ELF-1 (cell line): ENCODE data around the gene DEFB132.

Experiments used
- DNase-seq: peaks from one replicate; pipeline ENCODE4 v3.0.0-alpha.2; 2016; ENCODE audit warnings: low read depth, low spot score

Gene DEFB132

DNA sequence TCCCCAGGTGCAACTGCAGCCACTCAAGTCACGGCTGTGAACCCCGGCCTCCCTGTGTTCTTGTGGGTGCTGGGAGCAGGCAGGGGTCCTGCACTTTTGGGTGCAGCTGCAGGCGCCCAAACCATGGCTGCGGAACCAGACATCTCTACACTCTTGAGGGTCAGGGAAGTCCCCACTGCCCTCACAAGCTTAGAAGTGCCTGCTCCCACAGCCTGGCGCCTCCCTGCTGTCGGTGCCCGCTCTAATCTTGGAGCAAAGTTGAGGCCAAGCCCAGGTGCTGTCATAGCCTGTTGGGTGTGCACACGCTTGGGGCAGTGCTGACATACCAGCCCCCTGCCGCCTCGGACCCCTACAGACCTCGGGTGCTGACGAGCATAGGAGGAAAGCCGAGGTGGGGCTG, 6.2 kb downstream of the DEFB132 start:
- no peak for DNase-seq

GRCh38 chr20:266596-267562, 9.4 kb downstream of the DEFB132 start:
- DNase-seq = peak; percentile 97

DNA sequence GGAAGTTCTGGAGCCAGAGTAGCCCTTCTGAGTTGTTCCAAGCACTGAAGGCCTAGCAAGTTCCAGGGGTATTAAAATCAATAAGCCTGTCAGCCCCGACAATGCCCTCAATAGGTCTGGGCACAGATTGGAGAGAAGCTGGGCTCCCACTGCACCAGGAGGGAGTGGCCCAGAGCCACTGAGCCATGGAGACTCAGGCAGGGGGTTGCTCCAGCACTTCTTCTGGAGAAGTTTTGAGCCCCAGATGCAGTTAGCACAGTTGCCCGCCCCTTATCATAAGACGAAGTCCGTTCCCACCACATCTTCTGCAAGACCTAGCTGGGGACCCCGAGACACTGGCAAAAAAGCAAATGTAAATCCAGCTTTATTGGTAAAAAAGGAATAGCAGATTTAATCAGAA, 13.0 kb downstream of the DEFB132 start:
- no peak for DNase-seq

- no peak for DNase-seq
Observed at GRCh38 chr20:271069-271468, 13.5 kb downstream of the DEFB132 start.

DNA sequence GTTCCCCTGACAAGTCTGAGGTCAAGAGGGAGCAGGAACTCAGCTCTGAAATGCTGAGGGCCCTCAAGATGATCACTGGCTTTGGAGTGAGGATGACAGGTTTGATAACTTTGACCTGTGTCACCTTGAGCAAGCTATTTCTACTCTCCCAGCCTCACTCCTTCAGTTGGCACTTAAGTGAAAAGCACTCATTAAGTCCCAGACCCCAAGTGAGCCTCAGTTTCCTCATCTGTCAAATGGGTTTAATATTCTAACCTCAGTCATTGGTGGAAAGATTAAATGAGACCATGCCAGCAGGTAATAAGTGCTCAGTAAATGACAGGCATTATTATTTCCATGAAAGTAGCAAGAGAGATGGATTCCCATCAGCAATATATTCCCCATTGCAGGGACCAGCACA, 14.0 kb downstream of the DEFB132 start:
- DNase-seq = no peak

GRCh38 chr20:272718-273117, 15.2 kb downstream of the DEFB132 start:
- no peak for DNase-seq

DNA sequence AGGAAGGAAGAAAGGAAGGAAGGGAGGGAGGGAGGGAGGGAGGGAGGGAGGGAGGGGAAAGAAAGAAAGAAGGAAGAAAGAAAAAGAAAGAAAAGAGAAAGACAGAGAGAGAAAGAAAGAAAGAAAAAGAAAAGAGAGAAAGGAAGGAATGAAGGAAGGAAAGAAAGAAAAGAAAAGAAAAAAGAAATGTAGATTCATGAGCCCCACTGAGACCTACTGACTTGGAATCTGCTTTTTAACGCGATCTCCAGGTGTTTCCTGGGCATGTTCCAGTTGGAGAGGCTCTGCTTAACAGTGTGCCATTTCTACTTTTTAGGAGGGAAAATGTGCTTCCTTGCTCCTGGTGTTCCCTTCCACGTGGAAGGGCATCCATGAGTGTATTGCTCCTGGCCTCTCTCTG, 16.4 kb downstream of the DEFB132 start:
- no peak for DNase-seq

DNA sequence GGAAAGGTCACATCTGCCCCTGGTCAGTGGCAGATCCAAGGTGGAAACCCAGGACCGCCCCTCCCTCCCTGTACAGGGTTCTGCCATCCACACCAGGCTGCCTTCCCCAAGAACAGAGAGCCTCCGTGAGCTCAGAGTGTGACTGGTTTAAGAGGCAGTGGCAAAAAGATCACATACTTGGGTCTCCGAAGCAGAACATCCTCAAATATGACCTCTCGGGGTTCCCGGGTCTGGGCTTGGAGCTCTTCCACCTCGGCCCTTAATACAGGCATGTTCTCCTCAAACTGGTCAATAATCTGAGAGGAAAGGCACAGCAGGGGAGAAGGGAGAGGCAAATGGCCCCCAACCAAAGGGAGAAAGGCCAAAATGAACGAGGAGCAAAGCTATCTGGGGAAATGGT, 18.3 kb downstream of the DEFB132 start:
- DNase-seq = no peak

GRCh38 chr20:276620-277495, 19.3 kb downstream of the DEFB132 start:
- DNase-seq = no peak

- no peak for DNase-seq
Observed at GRCh38 chr20:277496-277781, 19.9 kb downstream of the DEFB132 start.

DNA sequence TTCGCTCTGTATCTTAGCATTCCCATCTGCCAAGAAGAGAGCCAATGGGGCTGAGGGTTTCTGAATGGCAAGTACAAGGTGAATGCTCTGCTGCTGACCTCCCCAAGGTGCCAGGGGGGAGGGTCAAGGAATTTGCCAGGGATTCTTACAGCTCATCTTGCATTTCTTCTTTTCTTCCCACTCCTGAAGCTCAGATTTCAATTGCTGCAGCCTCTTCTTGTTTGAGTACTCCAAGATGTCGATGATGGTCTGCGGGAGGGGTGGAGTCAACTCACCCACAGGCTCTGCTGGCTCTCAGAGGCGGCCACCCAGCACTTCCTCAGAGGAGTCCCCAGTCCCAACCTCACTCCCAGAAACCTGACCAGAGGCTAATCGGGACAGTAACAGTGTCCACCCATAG, 20.7 kb downstream of the DEFB132 start:
- DNase-seq = no peak

- peak; percentile 51 for DNase-seq
Observed at GRCh38 chr20:278607-279571, 21.4 kb downstream of the DEFB132 start.

DNA sequence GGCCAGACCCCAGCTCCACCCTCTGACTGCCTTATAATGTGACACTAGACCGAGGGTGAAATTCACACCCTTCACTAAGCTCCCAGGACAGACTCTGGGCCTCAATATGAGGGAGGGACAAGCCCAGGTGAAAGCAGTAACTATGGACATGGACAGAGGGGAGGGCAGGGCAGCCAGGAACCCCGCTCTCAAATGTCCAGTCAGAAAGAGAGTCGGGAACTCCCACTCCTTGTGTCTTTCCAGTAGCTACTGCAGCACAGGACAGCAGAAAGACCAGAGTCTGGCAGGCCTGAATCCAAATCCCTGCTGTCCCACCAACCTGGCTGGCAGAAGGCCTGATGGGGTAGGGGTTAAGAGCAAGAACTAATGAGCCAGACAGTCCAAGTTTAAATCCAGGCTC, 26.6 kb downstream of the DEFB132 start:
- no peak for DNase-seq

- no peak for DNase-seq
Observed at GRCh38 chr20:286508-286907, 29.0 kb downstream of the DEFB132 start.

- DNase-seq = no peak
Observed at GRCh38 chr20:288956-289692, 31.6 kb downstream of the DEFB132 start.

DNA sequence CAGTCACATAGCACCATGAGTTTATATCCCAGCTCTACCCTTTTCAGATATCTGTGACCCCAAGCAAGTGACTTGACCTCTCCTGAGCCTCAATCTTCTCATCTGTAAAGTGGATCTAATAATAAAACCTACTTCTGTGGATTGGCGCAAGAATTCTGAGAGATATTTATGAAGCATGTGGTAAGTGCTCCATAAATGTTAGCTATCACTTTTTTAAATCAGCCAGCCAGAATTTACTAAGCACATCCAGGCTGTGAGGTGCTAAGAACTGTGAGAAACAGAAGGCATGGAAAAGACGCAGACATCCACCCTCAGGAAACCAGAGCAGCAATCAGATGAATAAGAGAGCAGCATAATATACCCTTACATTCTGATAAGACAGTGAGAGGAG, 32.2 kb downstream of the DEFB132 start:
- DNase-seq = no peak

- peak; percentile 93 for DNase-seq
Observed at GRCh38 chr20:290084-290831, 32.7 kb downstream of the DEFB132 start, which contains the start of gene C20orf96. C20orf96 (minus strand) TSS chr20:290750; CDS start chr20:290610, 140 bp downstream.

DNA sequence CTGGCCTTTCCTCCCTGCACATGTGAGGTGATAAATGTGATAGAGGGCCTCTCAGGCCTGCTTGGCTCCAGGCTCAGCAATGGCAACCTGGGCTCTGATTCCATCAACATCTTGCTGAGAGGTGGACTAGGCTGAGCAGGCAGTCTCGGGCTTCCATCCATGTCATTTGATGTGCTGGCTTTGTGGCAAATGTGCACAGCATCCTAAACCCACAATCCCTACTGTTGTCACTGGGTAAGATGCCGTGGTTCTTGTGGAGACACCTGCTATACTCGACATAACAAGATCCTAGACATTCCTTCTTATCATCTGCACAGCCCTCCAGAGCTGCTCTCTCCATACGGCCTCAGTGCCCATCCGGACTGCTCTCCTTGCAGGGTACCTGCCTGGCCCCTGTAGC, 37.1 kb downstream of the DEFB132 start:
- DNase-seq = no peak

- no peak for DNase-seq
Observed at GRCh38 chr20:295804-296203, 38.3 kb downstream of the DEFB132 start.
